GM21529 (cell line): ENCODE measurements around the gene SOWAHC.

Experiments
- ATAC-seq: cut with Tn5 transposase; IDR thresholded peaks from one replicate; pipeline ENCODE4 v1.9.1; 2021; ENCODE audit not compliant: unreplicated experiment

SOWAHC gene

GRCh38 chr2:109645412-109646184 lies 31.4 kb downstream of the SOWAHC start:
- no peak for ATAC-seq

GRCh38 chr2:109646961-109647360 lies 32.8 kb downstream of the SOWAHC start:
- no peak for ATAC-seq

DNA sequence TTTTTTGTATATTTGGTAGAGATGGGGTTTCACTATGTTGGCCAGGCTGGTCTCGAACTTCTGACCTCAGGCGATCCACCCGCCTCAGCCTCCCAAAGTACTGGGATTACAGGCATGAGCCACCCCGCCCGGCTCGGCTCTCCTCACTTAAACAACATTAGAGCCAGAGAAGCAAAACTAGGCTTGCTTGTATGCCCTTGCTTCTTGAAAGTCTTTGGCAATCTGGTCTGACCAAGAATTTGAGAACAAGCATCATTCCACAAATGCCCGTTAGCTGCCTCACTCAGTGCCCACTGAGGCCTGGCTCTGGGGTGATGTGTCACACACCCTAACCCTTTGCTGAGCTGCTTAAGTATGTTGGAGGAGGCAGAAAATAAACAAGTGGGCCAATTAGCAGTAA lies 33.5 kb downstream of the SOWAHC start:
- no peak for ATAC-seq

GRCh38 chr2:109648041-109648527 lies 33.9 kb downstream of the SOWAHC start:
- no peak for ATAC-seq

DNA sequence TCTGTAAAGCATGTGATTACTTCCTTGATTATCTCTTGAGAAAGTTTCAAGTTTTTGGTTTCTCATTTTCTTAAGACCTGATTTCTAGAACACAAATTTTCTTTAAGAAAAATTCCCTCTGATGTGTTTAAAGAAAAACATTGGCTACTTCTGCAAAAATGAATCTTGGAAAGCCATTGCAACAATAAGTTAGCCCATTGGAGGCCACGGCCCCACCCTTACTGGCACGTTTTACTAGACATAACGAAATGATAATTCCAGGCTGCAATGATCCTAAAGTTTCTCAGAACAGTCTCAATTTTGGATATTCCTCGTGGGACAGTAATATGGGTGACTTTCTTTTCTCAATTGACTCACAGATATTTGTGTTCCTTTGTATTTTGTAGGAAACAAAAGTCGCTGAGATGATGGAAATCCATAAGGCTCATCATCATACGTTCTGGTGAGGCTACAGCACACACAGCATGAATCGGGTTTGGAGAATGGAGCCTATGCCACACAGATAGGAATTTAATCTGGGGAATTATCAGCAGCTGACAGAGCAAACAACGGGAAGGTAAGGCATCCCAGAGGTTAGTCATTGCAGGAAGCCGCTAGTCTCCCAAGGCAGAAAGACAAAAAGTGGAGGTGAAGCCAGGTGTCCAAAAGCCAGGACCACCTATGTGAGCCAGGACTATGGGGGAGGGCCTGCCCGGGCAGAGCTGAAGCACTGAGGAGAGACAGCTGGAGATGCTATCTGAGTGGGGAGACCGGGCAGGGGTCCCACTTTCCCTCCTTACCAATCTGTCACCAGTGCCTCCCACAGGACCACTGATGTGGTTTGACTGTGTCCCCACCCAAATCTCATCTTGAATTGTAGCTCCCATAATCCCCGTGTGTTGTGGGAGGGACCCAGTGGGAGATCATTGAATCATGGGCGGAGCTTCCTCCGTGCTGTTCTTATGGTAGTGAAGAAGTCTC lies 35.9 kb downstream of the SOWAHC start:
- no peak for ATAC-seq

DNA sequence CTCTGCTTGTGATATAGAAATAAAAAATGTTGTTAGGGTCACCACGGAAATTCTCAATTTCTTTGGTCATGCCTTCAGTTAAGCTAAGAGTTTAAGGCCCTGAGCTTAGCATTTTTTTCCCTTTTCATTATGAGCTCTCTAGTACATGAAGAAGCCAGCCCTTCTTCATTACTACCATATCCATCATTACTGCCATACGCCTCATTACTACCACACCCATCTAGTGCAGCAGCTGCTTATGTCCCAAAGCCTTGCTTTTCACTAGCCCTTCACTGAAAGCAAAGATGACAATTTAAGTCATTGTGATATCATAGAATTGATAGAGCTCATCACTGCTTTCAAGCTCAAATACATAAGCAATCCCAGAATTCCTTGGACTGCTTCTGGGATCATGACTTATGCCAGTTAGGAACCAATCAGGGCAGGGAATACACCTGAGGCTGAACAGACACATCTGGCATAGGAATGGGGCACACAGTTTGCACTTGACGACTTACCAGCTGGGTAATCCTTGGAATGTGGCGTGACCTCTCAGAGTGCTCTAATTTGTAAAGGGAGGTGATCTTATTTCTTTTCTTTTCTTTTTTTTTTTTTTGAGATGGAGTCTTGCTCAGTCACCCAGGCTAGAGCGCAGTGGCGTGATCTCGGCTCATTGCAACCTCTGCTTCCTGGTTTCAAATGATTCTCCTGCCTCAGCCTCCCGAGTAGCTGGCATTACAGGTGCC lies 40.3 kb downstream of the SOWAHC start:
- no peak for ATAC-seq

- no peak for ATAC-seq
These were observed 41.1 kb downstream of the SOWAHC start for GRCh38 chr2:109655287-109655686.

DNA sequence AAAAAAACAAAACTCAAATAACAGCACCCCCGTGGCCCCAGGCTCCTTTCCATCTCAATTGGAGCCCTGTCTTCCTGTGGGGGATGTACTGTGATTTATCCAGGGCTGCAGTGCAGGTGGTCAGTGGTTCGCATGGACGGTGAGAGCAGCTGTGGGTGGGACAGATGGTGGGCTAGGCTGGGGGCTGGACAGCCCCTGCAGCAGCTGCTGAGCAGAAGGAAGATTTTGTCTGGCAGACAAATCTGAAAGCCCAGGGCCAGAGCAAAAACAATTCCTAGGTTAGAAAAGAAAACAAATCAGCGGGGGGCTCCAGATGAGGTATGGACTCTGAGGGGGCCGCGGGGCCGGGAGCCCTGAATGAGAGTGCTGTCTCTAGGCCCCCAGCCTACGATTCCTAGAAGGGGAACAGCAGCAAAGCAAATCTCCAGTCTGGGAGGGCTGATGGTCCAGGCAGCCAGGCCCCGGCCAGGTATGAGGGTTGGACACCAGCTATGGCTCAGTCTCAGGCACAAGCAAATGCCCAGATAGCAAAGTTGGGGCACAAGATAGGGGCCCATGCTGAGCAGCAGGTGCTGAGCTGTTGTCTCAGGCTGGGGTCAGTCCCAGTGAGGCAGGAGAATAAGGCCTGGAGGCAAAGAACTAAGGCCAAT lies 45.4 kb downstream of the SOWAHC start:
- no peak for ATAC-seq

DNA sequence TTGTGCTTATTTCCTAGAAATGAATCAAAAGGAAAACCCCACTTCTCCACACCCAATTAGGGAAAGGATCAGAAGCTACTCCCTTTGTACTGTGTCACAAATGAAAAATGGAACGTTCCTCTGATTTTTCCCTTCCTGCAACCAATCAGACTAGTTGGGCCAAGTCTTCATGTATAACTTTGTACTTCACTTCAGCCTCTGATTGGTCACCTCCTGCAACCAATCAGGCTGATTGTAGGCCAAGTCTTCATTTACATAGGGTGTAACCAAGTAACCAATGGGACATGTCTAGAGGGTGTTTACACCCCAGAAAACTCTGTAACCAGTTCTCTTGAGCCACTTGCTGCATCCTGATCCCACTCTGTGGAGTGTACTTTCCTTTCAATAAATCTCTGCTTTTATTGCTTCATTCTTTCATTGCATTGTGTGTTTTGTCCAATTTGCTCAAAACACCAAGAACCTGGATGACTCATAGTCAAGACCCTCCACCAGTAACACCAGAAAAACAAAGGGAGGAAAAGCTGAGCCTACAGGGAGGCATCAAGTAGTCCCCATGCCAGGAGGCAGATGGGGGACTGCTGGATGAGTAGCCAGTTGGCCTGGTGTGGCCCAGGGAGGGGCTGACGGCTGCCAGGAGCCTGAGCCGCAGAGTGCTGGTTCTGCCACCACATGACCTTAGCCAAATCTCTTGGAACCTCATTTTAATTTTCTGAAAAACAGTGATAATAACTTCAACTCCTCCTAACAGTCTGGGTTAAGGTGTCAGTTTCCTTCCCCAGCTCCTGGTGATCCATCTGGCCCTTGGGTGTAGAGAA lies 46.1 kb downstream of the SOWAHC start:
- no peak for ATAC-seq

- ATAC-seq: no peak
These were observed 48.7 kb downstream of the SOWAHC start for GRCh38 chr2:109662889-109663288.

GRCh38 chr2:109663721-109664120 lies 49.6 kb downstream of the SOWAHC start:
- ATAC-seq: no peak

DNA sequence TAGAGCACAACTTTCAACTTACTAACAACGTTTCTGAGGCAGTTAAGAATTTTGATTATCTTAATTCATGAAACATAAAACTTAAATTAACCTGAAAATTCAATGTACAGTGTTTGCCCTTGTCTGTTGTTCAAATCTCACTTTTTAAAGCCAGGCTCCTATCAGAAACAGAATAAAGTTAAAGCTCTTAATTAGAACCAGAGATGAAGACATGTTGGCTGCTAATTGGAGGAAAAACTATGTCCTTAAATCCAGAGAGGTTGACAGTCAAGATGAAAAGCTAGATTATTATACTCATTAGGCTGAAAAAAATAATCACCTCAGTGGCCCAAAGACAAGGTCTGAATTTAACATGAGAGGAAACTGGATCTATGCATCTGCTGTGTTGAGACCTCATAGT lies 52.3 kb downstream of the SOWAHC start:
- no peak for ATAC-seq
